GM18502 (cell line): ENCODE measurements around the gene TXNRD1.
A peak's percentile ranks its signal among the peaks of the same experiment; 100 is the strongest.
"Not testable (repeated sequence)": the region's sequence is repeated elsewhere in the genome, so short reads cannot be mapped to it uniquely, and the experiment has no call there.

Source experiments
- ATAC-seq: cut with Tn5 transposase; IDR thresholded peaks from one replicate; pipeline ENCODE4 v1.9.1; 2021; ENCODE audit warnings: mild to moderate bottlenecking; ENCODE audit not compliant: unreplicated experiment, poor library complexity

Gene TXNRD1

DNA sequence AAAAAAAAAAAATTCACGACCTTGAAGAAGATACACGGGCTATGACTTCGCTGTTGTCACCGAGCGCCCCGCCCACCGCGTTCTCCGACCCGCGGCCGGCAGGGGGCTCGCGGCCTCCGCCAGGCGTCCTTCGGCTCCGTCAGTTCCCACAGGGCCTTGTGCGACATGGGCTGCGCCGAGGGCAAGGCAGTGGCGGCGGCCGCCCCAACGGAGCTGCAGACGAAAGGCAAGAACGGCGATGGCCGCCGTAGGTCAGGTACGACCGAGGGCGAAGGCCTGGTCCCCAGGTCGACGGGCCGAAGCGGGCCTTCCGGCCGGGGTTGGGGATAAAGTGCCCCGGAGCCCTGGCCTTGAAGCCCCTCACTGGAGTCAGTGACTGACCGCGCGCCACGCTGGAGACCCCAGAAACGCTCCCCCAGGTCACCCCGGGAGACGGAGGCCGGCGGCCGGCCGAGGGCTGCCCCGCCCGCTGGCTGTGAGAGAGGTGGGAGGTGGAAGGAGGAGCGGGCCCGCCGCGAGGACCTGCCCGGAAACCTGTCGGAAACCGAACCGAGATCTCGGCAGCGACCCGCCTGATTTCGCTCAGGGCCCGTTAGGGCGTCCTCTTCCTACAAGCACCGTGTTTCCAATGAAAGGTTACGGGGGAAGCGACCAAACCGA, at the start of gene TXNRD1:
TXNRD1 (plus strand) TSS at position 142 of the 660 bp plus-strand sequence; CDS start at position 166, 24 bp downstream.
- ATAC-seq = peak; percentile 90

DNA sequence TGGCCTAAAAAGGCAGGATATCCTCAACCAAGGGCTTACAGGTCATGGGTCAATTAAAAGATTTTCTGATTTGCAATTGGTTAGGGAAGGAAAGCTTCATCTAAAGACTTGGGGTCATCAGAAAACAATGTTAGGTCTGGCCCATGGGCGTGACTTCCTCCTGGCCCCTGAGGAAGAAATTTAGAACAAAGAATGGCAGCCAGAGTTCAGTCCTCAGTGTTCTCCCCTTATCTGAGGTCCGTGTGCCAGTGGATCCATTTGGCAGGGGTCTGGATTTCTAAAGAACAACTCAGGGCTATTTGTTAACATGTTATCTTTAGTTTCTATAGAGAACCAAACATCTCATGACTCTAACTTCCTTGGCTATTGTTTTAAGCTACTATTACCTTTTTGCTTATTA, 49.8 kb upstream of the TXNRD1 start:
- ATAC-seq = no peak

DNA sequence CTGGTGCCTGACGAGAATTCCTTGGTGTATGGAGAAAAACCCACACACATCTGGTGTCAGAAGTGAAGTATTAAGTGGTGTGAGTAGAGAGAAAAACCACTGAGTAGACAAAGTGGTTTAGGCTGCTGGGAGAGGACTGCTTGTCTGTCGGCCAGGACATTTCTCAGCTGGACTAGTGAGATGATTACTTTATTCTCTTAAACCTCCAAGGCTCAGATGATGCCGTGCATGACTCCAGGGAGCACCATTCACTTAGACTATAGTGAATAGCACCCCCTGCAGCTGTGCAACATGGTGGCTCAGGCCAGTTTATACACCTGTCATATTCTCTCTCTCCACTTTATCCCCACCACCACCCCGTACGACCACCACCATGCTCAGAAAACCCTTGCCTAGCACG, 49.1 kb upstream of the TXNRD1 start:
- ATAC-seq = no peak

DNA sequence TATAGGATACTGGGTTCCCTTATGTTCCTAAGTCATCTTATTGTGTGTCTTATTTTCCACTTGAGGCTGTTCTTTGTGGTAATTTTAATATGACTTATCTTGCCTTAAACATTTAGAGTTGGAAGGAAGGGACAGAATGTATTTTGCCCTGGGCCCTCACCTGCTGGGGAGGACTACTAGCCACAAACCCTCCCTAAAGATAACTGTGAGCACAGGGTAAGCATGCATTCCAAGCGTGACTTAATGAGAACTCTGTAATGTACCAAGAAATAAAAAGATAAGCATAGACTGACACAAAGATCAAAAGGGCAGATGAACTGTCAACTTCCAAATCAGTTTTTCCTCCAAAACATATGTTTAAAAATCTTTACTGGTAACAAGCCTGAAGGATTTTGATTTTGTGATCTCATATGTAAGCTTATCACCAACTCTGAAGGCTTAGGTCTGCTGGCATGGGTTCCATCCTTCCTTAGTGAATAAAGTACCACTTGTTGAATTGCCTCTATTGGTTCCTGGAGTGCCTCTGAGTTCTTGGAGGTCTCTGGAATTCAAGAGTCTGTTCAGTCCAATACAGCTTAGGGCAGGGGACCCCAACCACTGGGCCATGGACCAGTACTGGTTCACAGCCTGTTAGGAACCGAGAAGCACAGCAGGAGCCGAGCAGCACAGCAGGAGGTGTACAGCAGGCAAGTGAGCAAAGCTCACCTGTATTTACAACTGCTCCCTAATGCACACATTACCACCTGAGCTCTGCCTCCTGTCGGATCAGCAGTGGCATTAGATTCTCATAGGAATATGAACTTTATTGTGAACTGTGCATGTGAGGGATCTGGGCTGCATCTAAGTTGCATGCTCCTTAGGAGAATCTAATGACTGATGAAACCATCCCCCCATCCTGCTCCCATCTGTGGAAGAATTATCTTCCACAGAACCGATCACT, 47.8 kb upstream of the TXNRD1 start:
- ATAC-seq = no peak

DNA sequence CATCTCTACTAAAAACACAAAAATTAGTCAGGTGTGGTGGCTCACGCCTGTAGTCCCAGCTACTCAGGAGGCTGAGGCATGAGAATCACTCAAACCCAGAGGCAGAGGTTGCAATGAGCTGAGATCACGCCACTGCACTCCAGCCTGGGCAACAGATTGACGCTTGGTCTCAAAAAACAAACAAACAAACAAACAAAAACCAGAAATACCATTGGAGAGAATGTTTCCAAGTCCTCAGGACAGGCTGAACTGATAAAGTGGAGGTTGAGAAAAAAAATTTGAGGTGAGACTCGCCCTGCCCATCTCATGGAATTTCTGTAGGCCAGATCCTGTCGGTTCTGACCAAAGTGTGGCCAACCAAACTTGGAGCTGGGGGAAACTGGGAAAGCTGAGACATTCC, 47.0 kb upstream of the TXNRD1 start:
- ATAC-seq = no peak

DNA sequence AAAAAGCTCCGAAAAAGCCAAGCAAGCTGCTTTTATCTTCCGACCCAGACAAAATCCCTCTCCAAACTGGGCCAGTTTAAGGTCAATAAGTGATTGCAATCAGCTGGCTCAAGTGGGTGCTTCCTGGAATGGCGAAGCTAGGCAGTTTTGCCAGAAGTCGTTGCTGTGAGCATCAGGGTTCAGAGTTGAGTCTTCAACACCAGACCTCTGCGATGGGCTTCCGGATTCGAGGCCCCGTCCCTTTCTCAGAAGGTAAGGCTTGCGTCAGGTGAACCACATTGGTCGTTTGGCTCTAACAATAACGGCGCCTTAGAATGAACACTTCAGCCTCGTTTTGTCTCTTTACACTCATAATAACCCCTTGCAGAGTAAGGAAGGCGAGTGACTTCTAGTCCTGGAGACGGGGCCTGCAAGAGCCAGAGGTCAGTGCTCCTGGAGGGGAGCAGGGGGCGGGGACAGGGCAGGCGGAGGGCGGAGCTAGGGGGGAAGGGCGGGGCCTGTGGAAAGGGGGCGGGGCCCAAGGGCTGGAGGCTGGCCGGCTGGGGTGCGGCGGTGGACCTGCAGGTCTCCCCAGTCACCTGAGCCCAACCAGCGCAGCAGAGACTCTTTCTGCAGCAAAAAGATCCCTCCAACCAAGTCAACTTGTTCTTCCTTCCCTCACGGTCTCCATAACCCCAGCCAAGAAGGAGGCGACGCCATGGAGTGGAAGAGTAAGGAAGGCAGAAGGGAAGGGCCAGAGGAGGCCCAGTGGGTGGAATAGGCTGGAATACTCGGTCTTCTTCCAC, 43.6 kb upstream of the TXNRD1 start:
- ATAC-seq = no peak

DNA sequence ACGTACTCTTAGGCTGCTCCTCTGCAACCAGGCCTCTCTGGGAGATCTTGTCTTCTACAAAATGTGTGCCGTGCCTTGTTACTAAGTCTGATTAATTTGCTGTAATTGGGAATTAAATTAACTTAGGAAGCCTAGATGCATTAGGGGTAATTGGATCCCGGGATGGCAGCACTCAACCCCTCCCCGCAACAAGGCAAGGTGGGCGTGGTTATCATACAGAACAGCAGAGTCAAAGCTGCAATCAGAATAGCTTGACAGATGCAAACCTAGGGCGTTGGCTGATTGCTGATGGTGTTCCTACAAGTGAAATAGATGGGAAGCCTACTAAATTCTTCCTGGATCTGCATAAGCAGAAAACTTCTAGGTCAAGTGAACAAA, 43.0 kb upstream of the TXNRD1 start:
- ATAC-seq = no peak

DNA sequence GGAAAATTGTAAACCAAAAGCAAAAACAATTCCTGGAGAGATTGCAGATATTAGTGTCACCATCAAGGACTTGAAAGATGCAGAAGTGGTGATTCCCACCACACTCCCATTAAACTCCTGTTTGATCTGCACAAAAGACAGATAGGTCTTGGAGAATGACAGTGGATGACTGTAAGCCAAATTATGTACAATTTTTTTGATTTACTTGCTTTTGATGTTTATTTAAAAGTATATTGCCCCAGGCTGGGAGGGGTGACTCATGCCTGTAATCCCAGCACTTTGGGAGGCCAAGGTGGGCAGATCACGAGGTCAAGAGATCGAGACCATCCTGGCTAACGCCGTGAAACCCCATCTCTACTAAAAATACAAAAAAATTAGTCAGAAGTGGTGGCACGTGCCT, 41.8 kb upstream of the TXNRD1 start:
- ATAC-seq = not testable (repeated sequence)

DNA sequence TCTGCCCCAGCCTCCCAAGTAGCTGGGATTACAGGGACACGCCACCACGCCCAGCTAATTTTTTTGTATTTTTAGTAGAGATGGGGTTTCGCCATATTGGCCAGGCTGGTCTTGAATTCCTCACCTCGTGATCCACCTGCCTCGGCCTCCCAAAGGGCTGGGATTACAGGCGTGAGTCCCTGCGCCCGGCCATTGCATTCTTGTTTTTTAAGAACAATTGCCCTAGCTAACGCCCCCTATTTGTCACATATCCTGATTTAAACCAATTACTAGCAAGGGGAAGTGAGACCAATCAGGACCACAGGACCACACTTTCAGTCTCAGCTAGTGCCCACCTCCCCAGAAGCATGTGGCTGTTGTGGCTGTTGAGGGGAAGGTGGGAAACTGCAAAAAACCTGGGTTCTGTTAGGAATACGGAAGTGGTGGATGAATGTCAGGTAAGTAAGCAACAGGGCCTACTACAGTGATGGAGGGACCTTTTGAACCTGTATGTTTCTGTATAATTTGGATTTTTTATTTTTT, 39.8 kb upstream of the TXNRD1 start:
- no peak for ATAC-seq

DNA sequence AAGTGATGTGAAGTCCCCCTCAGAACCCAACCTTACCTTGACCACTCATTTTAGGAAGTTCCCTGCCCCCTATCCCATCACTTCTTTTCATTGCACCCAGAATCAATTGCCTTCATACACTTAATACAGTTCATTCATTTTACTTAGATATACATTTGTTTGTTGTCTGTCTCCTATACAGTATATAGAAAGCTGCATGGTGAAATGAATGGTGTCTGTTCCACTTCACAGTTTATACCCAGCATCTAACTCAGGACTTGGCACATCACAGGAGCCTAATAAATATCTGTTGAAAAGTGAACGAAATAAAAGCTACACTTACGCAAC, 38.3 kb upstream of the TXNRD1 start:
- ATAC-seq = no peak

DNA sequence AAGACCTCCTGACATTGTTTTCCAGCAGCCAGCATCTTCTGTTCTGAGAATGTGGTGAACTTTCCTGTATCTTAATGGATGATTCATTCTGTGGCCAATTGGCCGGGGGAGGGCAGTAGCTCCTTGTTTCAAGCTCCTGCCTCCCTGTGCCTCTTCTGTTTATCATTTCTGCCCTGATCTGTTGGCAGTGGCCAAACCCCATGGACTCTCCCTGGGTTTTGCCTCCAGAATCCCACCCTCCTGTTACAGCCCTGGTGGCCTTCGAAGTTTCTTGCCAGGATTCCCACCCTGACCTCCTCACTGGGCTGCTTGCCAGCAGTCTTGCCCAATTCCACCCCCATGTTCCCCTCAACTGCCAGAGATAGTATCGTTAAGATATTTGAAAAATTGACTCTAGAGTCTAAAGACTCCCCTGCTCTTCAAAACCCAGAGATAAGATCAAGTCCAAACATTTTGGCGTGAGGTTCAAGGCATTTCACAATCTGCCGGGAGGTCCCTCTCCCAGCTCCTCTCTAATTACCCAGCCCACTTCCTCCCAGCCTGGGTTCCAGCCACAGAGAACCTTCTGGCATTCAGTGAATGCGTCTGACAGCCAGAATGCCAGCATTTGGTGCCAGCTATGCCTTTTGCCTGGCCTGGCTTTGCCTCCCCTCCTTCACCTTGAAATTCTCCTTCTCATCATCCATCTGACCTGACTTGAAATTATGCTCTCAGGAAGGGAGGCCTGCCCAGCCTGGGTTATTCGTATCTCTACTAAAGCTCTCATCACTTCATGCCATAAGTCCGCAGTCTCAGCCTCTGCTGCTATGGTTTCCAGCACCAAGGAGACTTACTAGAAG, 37.7 kb upstream of the TXNRD1 start:
- no peak for ATAC-seq

DNA sequence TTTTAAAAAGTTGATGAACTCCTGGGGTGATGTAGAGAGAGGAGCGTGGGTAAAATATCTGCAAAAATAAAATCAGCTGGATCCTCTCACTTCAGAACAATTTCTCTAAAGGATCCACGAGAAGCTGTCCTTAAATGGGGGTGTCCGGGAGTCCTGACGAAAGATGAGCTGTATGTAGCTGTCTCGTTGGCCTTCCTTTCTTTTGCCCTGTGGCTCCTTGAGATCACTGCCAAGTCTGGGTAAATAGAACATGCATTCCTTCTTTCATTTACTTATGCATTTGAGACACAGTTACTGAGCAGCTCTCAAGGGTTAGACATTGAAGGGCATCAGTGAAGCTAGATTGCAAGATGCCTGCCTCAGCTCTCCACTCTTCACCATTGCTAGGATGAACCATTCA, 35.2 kb upstream of the TXNRD1 start:
- no peak for ATAC-seq

DNA sequence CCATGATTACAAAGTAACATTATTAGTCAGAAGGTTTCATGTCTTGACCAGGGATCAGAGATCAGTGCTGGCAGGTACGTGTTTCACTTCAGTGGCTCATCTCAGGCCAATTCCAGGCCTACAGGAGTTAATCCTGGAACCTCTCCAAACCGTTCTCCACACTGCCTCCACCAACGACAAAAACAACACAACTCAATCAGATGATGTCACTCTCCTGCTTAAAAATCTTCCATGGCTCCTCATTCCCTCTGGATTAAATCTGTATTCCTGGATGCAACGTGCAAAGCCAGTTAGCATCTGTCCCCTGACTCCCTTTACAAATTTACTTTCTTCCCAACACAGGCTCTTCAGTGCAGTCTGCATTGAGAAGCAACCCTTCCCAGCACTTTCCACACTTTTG, 34.3 kb upstream of the TXNRD1 start:
- no peak for ATAC-seq

DNA sequence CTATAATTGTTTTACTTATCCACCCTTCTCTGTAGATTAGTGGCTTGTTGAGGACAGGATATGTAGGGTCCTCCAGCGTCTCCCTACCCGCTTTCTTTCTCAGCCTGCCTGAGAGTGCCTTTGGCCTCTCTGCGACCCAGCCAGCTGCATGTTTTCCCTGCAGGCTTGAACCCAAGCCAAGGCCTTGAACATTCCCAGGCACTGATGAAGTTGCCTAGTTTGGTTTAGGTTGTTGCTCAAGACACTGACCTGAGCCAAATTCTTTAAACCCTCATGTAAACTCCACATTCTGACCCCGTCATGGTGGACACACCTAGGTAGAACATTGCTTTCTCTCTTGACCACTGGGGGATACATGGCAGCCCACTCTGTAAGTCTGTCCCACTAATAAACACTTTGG, 33.4 kb upstream of the TXNRD1 start:
- no peak for ATAC-seq

DNA sequence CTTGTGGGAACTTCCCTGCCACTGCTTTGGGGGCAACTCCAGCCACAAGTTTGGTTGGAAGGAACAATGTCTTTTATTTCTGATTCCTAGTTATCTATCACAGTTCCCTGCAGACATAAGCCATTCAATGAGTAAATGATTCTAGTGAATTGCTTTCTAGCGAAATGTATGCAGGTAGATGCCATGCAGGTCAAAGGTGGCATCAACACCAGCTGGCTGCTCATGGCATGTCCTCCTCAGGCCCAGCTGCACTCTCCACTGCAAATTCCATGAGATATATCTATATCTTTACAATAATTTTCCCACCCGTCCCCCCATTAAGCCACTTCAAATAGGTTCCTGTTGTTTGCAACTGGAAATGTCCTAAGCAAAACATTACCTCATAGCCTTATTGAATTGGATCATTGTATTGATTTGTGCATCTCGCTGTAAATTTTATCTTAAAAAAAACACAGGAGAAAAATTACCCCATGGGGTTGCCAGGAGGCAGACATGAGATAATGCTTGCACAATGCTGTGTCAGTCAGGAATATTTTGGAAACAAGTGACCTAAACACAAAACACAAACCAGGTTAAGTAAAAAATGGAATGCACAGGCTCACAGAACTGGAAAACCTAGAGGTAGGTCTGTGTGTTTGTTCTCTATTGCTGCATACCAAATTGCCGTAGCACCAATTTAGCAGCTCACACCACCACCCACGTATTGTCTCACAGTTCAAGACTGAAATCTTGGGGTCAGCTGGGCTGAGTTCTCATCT, 32.8 kb upstream of the TXNRD1 start:
- no peak for ATAC-seq

DNA sequence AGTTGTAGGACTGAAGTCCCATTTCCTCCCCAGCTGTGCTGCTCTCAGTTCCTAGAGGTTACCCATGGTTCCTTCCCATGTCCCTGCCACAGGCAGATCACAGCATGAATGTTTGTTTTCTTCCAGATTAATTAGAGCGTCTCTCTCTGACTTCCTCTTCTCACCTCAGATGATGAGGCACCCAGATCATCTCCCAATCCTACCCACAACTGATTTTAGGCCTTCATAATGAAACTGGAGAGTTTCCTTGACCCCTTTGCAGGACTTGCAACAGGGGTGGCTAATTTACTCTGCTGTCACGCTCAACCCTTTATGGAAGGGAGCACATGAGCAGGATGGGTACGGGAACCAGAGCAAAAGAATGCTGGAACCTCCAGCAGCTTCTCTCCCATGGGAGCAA, 32.1 kb upstream of the TXNRD1 start:
- no peak for ATAC-seq

DNA sequence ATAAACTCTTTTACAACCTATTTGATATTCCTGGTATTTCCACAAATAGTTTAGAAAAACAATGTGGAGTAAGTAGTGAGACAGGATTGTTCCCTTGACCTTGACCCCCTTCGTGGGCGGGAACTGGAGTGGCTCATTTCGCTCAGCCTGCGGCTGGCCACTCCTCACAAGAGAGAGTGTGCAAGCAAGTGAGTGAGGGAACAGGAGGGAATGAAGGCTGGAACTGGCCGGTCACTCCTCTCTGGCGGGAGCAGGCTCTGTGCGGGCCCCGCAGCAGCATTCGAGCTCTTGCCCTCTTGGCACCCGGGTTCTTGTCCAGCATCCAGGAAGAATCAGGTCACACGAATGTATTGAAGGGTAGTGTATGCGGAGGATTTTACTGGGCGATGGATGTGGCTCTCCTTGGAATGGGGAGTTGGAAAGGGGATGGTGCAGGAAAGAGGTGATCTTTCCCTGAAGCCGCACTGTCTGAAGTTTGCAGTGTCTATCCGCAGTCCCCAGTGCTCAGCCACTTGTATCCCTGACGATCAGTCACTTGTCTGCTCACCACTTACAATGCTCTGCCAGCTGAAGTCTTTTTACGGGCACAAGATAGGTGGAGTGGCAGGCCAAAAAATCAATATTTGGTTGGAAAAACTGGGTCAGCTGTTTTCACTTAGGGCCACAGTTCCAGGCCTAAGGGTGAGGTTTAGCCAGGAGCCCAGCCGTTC, 28.0 kb upstream of the TXNRD1 start:
- no peak for ATAC-seq

DNA sequence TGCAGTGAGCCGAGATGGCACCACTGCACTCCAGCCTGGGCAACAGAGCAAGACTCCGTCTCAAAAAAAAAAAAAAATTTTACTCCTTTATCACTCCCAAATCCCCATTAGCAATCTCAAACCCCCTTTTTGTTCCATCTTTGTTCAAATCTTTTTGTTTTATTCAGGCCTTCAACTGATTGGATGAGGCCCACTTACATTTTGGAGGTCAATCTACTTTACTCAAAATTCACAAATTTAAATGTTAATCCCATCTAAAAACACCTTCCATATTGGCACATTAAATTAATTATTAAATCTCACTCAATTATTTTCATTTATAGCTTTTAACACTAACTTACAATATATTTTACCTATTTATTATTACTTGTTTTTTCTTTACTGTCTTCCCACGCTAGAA, 27.0 kb upstream of the TXNRD1 start:
- no peak for ATAC-seq
